WTC11 (cell line): Measurements from ENCODE around the gene ZNF532.

Experiments used
- GABPB1 ChIP-seq: sonication (generic); formaldehyde crosslinking; IDR thresholded peaks from 2 replicates; pipeline ENCODE4 v1.8.1; 2023; ENCODE audit warnings: mild to moderate bottlenecking, missing genetic modification reagents
- IRF2 ChIP-seq: sonication (generic); formaldehyde crosslinking; IDR thresholded peaks from 2 replicates; pipeline ENCODE4 v1.8.0; 2022; ENCODE audit warnings: low read depth, missing genetic modification reagents, borderline replicate concordance
- RELA ChIP-seq: sonication (generic); formaldehyde crosslinking; IDR thresholded peaks from 2 replicates; pipeline ENCODE4 v1.8.1; 2022; ENCODE audit warnings: missing genetic modification reagents, mild to moderate bottlenecking, borderline replicate concordance
- SMAD4 ChIP-seq: sonication (generic); formaldehyde crosslinking; IDR thresholded peaks from 2 replicates; pipeline ENCODE4 v1.8.0; 2022; ENCODE audit warnings: mild to moderate bottlenecking, missing genetic modification reagents
- SP1 ChIP-seq: sonication (generic); formaldehyde crosslinking; conservative IDR thresholded peaks from 2 replicates; pipeline ENCODE4 v1.8.1; 2022; ENCODE audit warnings: missing genetic modification reagents
- ZBTB21 ChIP-seq: sonication (generic); formaldehyde crosslinking; IDR thresholded peaks from 2 replicates; pipeline ENCODE4 v1.8.1; 2023; ENCODE audit warnings: mild to moderate bottlenecking, missing genetic modification reagents, borderline replicate concordance
- ZNF219 ChIP-seq: sonication (generic); formaldehyde crosslinking; IDR thresholded peaks from 2 replicates; pipeline ENCODE4 v1.8.0; 2023; ENCODE audit warnings: missing genetic modification reagents, mild to moderate bottlenecking, borderline replicate concordance
- ZNF423 ChIP-seq: fragments of 250-450 bp; sonication (Bioruptor Pico); IDR thresholded peaks from 2 replicates; pipeline ENCODE4 v2.1.2; 2022; ENCODE audit warnings: mild to moderate bottlenecking, moderate library complexity
- TF ChIP-seq, protein P1 (sequence below): sonication (generic); formaldehyde crosslinking; conservative IDR thresholded peaks from 2 replicates; pipeline ENCODE4 v1.8.1; 2022; ENCODE audit warnings: mild to moderate bottlenecking, missing genetic modification reagents
- TF ChIP-seq, protein P2 (sequence below): fragments of 200-600 bp; IDR thresholded peaks from 2 replicates; pipeline ENCODE4 v1.8.0; 2022; ENCODE audit warnings: antibody characterized with exemption
- TF ChIP-seq, protein P3 (sequence below): sonication (generic); formaldehyde crosslinking; conservative IDR thresholded peaks from 2 replicates; pipeline ENCODE4 v1.8.1; 2023; ENCODE audit warnings: mild to moderate bottlenecking, low read depth, missing genetic modification reagents, moderate library complexity
- TF ChIP-seq, protein P4 (sequence below): sonication (generic); formaldehyde crosslinking; IDR thresholded peaks from 2 replicates; pipeline ENCODE4 v1.8.0; 2022; ENCODE audit warnings: mild to moderate bottlenecking, missing genetic modification reagents

DNA sequence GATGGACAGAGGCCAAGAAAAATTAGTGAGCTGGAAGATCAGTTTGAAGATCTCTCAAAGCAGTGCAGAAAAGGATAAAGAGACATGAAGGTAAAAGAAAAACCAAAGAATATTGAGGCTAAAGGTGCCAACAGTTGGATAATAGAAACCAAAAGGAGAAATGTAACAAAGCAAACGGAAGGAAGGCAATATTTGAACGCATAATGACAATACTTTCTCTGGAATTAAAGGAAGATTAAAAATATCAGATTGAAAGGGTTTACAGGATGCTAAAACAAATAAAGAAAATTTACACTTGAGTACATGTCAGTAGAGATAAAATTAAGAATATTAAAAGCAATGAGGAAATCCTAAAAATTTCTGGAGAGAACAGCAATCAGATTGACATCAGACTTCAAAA lies 149.1 kb downstream of the ZNF532 start:
- TF ChIP-seq, protein P1, sequence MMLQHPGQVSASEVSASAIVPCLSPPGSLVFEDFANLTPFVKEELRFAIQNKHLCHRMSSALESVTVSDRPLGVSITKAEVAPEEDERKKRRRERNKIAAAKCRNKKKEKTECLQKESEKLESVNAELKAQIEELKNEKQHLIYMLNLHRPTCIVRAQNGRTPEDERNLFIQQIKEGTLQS, result no peak
- TF ChIP-seq, protein P2, sequence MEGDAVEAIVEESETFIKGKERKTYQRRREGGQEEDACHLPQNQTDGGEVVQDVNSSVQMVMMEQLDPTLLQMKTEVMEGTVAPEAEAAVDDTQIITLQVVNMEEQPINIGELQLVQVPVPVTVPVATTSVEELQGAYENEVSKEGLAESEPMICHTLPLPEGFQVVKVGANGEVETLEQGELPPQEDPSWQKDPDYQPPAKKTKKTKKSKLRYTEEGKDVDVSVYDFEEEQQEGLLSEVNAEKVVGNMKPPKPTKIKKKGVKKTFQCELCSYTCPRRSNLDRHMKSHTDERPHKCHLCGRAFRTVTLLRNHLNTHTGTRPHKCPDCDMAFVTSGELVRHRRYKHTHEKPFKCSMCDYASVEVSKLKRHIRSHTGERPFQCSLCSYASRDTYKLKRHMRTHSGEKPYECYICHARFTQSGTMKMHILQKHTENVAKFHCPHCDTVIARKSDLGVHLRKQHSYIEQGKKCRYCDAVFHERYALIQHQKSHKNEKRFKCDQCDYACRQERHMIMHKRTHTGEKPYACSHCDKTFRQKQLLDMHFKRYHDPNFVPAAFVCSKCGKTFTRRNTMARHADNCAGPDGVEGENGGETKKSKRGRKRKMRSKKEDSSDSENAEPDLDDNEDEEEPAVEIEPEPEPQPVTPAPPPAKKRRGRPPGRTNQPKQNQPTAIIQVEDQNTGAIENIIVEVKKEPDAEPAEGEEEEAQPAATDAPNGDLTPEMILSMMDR, result no peak
- TF ChIP-seq, protein P3, sequence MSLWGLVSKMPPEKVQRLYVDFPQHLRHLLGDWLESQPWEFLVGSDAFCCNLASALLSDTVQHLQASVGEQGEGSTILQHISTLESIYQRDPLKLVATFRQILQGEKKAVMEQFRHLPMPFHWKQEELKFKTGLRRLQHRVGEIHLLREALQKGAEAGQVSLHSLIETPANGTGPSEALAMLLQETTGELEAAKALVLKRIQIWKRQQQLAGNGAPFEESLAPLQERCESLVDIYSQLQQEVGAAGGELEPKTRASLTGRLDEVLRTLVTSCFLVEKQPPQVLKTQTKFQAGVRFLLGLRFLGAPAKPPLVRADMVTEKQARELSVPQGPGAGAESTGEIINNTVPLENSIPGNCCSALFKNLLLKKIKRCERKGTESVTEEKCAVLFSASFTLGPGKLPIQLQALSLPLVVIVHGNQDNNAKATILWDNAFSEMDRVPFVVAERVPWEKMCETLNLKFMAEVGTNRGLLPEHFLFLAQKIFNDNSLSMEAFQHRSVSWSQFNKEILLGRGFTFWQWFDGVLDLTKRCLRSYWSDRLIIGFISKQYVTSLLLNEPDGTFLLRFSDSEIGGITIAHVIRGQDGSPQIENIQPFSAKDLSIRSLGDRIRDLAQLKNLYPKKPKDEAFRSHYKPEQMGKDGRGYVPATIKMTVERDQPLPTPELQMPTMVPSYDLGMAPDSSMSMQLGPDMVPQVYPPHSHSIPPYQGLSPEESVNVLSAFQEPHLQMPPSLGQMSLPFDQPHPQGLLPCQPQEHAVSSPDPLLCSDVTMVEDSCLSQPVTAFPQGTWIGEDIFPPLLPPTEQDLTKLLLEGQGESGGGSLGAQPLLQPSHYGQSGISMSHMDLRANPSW (CRISPR knock-in tag), result no peak
- TF ChIP-seq SP1 (CRISPR knock-in tag), result no peak
- TF ChIP-seq ZNF219 (CRISPR knock-in tag), result no peak
- TF ChIP-seq SMAD4 (CRISPR knock-in tag), result no peak
- TF ChIP-seq ZBTB21 (CRISPR knock-in tag), result no peak
- no peak for TF ChIP-seq GABPB1
- no peak for TF ChIP-seq IRF2 (CRISPR knock-in tag)
- TF ChIP-seq, protein P4, sequence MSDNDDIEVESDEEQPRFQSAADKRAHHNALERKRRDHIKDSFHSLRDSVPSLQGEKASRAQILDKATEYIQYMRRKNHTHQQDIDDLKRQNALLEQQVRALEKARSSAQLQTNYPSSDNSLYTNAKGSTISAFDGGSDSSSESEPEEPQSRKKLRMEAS, result no peak
- no peak for TF ChIP-seq RELA
- no peak for TF ChIP-seq ZNF423 (CRISPR knock-in tag)
